DND-41 (cell line): ENCODE data around the gene BNC1.

Experiments used
- CTCF ChIP-seq: IDR thresholded peaks from 2 replicates; pipeline ENCODE4 v1.5.1; 2012; ENCODE audit warnings: borderline replicate concordance, low read length, moderate library complexity, mild to moderate bottlenecking; ENCODE audit not compliant: poor library complexity, severe bottlenecking; ENCODE audit errors: extremely low read depth
- EZH2 ChIP-seq: IDR thresholded peaks from 3 replicates; pipeline ENCODE4 v1.6.1; 2012; ENCODE audit warnings: borderline replicate concordance, low read depth, mild to moderate bottlenecking, moderate library complexity, low read length, inconsistent platforms; ENCODE audit not compliant: severe bottlenecking

DNA sequence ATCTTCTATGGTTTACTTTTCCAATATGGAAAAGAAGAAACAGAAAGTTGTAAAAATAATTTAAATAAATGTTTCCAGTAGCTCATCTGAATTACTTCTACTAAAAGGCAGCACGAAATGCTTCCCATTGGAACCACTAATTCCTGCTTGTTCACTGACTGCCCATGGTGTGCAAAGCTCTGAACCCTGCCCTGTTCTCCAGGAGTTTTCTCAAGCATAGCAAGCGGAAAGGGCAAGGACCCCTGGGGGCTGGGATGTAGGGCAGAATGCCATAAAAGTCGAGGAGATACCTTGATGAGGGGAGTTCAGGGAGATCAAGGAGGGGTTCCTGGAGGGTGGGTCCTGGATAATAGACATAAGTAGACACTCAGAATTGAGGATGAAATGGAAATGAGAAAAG, 35.3 kb upstream of the BNC1 start:
- no peak for TF ChIP-seq CTCF
- TF ChIP-seq EZH2: no peak
